GM10847 (cell line): ENCODE data around the gene TCEANC2.

Experiments
- POLR2A ChIP-seq: IDR thresholded peaks from 2 replicates; pipeline ENCODE4 v1.6.1; 2011; ENCODE audit not compliant: insufficient read length; ENCODE audit errors: extremely low read depth

TCEANC2 gene

DNA sequence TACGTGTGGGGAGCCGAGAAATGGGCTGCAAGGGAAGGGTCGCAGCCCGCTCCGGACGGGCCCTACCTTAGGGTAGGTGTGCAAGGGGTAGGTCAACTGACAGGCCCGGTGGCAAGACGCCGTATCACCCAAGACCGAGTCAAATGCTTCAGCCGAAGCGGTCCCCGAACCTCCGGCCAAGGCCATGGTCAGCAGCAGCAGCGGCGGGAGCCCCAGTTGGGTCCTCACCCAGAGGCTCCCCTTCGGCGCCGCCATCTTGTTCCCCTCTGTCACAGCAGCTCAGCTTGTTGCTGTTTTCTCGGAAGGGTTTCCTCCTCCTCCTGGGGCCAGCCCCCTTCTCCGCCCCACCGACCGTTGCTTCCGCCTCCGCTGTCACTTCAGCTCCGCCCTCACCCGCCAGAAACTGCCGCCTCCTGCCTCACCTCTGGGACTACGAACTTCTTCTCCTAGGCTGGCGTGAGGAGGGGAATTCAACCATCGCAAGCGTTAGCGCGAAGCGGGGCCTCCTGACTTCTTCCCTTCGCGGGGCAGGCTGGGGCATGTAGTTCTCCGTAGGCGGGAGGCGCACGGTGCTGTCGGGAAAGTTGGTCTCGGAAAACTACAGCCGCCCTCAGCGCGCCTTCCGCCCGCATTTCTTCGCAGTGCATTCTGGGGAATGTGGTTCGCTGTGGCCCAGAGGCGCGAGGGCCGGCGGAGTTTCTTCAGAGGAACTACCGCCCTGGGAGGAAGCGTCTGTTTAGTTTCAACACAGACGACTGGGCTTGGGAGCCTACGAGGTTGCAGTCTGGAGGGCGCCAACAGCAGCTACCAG is at the start of gene TCEANC2, which contains the start of gene TMEM59:
TSS of gene TCEANC2 (plus strand) at position 675 of the 811 bp plus-strand sequence. CDS start 815 bp downstream, outside the sequence.
TSS of gene TMEM59 (minus strand) at position 271 of the 811 bp plus-strand sequence. CDS start at position 255, 16 bp downstream.
- peak; percentile 73 for TF ChIP-seq POLR2A

DNA sequence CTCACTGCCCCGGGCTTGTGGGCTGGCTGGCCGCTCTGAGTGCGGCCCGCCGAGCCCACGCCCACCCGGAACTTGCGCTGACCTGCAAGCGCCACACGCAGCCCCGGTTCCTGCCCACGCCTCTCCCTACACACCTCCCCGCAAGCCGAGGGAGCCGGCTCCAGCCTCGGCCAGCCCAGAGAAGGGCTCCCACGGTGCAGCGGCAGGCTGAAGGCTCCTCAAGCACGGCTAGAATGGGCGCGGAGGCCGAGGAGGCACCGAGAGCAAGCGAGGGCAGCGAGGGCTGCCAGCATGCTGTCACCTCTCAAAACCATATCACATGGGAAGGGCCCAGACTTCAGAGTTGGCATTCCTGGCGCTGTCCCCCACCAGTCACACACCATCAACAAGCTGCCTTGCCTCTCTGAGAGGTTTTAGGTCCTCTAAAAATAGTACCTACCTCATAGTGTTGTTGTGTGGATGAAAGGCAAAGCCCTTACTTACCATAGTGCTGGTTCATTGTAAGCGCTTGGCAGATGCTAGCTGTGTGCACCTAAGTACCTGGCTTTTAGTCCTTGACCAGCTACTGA is 48.8 kb upstream of the TCEANC2 start:
- TF ChIP-seq POLR2A = no peak

DNA sequence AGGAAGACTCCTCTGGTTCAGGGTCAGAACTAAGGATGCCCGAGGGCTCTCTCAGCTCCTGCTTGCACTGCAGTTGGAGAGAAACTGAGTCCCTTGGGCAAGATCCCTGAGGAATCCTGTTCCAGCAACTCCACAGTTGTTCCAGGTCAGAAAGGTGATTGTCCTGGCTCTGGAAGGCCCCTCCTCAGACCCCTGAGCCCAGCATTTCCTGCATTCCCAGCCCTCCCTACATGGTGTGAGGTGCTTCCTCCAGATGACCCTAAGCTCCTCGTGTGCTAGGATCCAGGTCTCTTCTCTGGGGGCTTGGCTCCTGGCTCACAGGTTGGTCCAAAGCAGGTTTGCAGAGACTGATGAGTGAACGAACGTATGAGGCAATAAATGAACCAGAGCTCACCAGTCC is 46.9 kb upstream of the TCEANC2 start:
- no peak for TF ChIP-seq POLR2A

DNA sequence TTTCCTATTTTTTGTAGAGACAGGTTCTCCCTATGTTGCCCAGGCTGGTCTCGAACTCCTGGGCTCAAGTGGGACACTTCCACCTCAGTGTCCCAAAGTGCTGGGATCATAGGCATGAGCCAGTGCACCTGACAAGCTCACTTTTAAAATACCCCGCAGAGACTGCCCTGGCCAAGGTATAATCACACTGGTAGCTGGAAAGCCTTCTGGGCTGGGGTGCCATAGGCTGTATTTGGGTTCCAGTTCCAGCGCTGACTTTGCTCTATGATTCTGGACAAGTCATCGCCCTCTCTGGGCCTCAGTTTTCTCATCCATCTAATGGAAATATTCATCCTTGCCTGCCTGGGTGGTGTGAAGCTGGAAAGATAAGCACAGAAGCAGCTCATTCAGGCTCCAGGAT is 45.8 kb upstream of the TCEANC2 start:
- TF ChIP-seq POLR2A = no peak

DNA sequence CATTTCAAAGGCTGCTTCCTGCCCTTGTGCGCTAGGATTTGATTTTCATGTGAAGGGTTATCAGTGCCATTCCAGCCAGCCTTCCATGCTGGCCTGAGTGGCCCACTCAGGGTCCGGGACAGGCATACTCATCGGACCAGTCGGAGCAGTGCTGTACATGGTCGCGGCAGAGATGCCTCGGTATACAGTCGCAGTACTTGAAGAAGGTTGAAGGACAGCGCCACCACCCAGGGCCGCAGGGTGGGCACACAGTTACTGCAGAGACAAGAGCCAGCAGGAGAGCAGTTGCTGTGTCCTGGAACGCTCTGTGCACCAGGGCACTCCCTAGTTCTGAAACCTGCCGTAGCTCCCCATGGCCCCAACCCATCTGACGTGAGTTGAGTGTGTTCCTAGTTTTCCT is 44.5 kb upstream of the TCEANC2 start:
- TF ChIP-seq POLR2A = no peak

DNA sequence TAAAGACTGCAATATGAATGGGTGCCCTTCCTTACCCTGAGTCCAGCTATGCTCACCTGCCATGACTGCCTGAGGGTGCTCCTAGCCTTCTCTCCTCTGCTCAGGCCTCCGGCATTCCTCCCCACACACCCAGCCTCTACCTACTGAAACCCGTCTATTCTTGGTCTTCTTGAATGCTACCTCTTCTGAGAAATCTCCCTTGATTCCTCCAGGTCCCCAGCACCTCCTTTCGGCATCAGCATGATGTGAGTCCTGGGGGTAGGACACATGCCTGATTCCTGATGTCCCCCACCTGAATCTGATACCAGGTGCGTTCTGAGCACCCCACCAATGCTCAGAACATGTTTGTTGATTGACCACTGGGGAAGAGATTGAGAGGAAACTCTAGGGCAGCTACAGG is 44.0 kb upstream of the TCEANC2 start:
- no peak for TF ChIP-seq POLR2A

DNA sequence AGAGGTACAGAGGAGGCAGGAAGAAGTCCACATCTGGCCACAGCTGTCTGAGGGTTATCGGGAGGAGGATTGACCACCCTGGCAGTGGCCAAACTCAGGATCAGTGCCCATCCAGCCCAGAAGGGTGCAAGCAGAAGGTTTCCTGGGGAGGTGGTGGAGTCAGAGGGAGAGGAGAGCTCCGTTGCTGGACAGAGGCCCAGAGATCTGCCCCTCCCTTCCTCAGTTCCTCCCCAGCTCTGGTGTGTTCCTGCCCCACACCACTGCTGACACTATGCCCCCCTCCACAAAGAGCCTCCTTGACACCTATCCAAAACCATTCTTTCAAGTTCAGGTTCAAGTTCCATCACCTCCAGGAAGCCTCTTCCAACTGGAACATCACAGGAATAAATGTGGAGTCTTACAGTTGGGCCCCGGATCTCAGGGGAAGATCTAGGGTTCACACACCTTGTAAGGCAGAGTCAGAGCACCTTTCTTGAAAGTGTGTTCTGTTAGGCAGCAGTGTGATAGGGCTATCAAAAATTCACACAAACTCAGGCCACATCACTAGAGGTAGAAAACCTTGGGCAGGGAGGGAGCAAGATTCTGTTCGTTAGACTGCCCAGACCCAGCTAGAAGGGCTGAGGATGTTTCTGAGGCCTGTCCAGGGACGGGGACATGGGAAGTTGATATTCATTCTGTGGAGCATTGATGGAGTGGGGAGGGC is 42.8 kb upstream of the TCEANC2 start:
- no peak for TF ChIP-seq POLR2A

DNA sequence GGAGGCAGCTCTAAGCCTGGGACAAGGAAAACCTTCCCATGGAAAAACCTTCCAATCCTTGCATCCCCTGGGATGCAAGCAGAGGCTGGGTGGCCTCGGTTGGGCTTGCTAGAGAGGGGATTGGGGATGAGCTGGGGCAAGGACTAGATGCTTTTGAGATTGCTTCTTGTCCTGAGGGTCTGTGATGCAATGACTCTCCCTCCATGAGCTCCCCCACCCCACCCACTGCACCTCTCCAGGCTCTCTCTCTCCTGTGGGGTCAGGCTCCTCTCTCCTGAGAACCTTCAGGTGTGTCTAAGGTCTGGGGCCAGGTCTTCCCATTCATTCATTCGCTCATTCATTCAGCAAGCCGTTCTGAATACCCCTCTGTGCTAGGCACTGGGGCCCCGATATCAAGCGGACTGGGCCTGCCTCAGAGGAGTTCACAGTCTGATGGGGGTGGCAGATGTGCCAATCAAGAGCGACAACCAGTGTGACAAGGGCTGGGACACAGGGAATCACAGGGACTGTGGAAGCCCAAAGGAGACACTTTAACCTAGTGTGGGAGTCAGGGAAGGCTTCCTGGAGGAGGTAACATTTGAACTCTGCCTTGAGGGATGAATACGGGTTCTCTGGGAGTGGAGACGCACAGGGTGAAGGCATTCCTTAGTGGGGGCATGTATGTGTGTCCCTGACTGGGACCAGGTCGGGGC is 41.9 kb upstream of the TCEANC2 start:
- no peak for TF ChIP-seq POLR2A

DNA sequence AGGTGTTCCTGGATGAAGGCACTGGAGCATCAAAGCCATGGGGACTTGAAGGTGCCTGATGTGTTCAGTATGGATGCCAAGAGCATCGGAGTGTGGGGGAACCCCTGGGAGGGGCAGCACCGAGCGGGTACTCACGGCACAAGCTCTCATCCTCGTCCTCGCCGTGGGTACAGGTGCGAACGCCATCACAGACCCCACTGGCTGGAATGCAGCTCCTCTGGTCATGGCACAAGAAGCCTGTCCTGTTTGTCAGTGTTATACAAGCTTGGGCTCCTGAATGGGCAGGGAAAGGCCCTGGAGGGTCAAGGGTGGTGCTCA is 41.4 kb upstream of the TCEANC2 start:
- TF ChIP-seq POLR2A = no peak

DNA sequence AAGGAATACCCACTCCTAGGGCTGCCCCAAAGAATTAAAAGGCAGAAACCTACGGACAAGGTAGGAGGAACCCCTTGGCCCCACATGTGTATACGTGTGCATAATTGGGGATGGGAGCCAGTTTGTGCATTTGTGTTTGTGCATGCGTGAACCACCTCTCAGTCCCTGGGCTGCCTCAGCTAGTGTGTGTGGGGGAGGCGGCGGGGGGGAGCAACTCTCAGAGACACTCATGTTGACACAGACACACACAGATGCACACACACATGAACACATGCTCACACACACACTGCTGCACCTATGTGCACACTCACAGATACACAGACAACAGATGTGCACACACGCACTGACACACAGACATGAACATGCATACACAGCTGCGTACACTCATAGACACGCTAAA is 40.5 kb upstream of the TCEANC2 start:
- TF ChIP-seq POLR2A = no peak

DNA sequence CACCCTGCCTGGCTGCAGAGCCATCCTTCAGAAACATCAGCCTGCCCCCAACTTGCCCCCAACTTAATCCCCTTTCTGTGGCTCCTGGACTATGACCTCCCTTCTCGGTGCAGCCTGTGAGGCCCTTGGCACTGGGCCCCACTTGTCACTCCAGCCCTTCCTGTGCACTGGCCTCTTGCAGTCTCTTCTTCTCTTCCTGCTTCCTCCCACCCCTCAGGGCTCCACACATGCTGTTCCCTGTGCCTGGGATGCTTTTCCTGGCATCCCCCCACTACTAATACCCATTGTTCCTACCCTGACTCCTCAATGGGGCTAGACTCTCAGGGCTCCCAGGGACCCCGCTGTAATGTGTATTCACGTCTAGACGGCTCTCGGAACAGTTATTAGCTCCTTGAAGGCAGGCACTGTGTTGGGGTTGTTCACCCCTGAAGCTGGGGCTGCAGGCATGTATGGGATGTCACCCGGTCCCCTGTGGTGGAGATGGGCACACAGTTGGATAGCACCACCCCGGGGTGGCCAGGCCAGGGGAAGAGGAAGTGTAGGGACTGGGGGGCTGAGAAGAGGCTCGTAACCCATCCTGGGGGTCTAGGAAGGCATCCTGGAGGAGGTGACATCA is 39.9 kb upstream of the TCEANC2 start:
- TF ChIP-seq POLR2A = no peak

DNA sequence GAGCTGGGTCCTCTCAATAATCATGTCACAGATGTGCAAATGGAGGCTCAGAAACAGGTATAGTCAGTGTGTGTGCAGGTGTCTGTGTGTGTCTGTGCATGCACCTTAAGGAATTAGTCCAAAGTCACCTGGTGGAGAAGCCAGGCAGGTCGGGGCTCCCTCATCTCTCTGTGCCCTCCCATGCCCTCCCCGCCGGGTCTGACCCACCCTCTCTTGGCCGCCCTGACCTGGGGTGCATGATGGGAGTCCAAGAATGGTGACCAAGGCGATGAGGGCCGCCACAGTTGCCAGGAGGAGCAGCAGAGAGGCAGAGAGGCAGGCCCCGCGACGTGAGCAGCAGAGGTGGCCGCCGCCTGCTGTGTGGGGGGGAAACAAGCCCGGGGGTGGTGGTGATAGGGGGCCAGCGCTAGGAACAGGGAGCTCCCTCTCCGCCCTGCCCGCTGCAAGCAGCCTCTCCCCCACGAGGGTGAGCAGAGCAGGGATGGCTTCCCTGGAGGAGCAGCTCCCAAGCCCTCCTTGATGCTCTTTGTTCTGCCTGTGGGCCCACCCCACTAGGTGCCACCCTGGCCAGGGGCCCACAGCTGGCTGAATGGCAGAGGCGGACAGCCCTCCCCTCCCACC is 39.3 kb upstream of the TCEANC2 start:
- no peak for TF ChIP-seq POLR2A

DNA sequence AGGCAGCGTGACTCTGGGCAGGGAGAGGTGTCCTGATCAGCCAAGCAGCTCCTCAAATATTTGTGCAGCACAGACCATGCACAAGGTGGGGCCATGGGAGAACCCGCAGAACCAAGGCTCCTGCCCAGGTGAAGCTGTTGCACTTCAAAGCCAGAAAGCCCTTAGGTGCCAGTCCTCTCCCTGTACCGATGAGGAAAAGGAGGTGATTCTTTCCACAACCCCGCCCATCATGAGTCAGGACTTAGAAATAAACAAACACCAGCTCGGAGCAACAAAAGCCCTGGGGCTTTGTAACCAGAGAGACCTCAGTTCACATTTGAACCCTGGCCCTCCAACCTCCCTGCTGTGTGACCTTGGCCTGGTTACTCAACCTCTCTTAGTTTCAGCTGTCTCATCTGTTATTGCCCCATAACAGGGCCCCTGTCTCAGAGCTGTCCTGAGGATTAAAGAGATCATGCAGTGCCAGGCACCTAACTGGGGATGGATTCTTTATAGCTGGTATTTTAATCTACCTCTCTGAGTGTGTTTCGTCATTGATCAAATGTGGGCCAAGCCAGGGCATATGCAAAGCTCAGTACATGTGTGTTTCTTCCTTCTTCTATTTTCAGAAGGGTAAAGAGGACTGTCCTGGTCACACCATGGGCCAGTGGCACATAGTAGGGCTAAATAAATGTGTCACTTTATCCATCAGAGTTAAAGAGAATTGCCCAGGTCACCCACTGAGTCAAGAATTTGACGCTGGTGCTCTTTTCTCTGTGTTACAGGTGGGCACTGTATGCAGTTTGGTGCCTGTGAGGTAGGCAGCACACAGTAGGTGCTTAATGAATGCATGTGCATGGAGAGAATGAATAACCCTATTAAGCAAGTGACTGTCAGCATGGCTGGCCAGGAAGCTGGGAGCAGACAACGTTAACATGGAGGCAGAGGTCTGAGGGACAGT is 36.8 kb upstream of the TCEANC2 start:
- no peak for TF ChIP-seq POLR2A

DNA sequence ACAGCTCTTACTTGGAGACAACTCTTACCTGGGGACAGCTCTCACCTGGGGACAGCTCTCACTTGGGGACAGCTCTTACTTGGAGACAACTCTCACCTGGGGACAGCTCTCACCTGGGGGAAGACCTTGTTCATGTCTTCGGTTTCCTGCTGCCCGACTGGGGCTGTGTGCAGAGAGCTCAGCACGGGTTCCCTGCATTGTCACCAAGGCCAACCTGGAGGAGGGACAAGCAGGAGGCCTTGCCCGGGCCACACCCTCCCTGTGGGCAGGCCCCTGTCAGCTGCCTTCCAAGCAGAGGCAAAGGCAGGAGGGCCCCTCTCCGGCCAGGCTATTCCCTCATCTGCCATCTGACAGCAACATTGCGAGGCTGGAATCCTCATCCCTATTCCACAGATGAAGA is 35.4 kb upstream of the TCEANC2 start, which contains the start of gene LDLRAD1:
TSS of gene LDLRAD1 (minus strand) at position 208 of the 400 bp plus-strand sequence. CDS start at position 134, 74 bp downstream.
- no peak for TF ChIP-seq POLR2A
